ENCODE measurements around the gene CEP152. TPM values are rescaled to one million over a fixed set of nuclear protein-coding genes. Genes with fewer than 3 reads are reported as not detected.

The CEP152 gene
- total and polyA plus RNA-seq, 2 of the 13 experiments (the other 11 are each of a cell fraction or from before 2014, with no cell fraction given): 1.3 to 14.7 TPM

- TF ChIP-seq ELF1 (CRISPR knock-in tag; IDR thresholded peaks at IDR 0.05) (peak; percentile 83), ZFP36L1 (CRISPR knock-in tag; IDR thresholded peaks at IDR 0.05) (peak; percentile 52; the same call in 1 of the 2 replicates), HNRNPK (IDR thresholded peaks at IDR 0.05; ENCODE audit: low read depth, low read length, poor library complexity, severe bottlenecking) (no peak), FOSL1 (CRISPR knock-in tag; IDR thresholded peaks at IDR 0.05; ENCODE audit: borderline replicate concordance) (no peak), EP300 (IDR thresholded peaks at IDR 0.05; ENCODE audit: low read depth in 2 of 2, low read length in 2 of 2) (no peak), EP300 (CRISPR knock-in tag; IDR thresholded peaks at IDR 0.05; ENCODE audit: borderline replicate concordance) (no peak), BCL6 (CRISPR knock-in tag; IDR thresholded peaks at IDR 0.05) (no peak), HNF1A (IDR thresholded peaks at IDR 0.05; ENCODE audit: low read depth) (no peak), HNF1A (CRISPR knock-in tag; IDR thresholded peaks at IDR 0.05; ENCODE audit: borderline replicate concordance) (peak; percentile 48; the same call in 1 of the 2 replicates), HNF4G (IDR thresholded peaks at IDR 0.05; ENCODE audit: borderline replicate concordance, low read depth, low read length) (0 out of 2 replicates have a peak, but pooled peaks have one; percentile 3), HNF4G (CRISPR knock-in tag; IDR thresholded peaks at IDR 0.05; ENCODE audit: borderline replicate concordance, low read depth) (peak; percentile 16; the same call in 1 of the 2 replicates), THRA (CRISPR knock-in tag; IDR thresholded peaks at IDR 0.05; ENCODE audit: borderline replicate concordance) (no peak), ZNF652 (CRISPR knock-in tag; IDR thresholded peaks at IDR 0.05; ENCODE audit: borderline replicate concordance, low read depth) (no peak), LCORL (IDR thresholded peaks at IDR 0.05) (no peak), LCORL (CRISPR knock-in tag; IDR thresholded peaks at IDR 0.05) (0 out of 2 replicates have a peak, but pooled peaks have one; percentile 30), KDM6A (CRISPR knock-in tag; IDR thresholded peaks at IDR 0.05; ENCODE audit: low read depth) (no peak), TAF15 (IDR thresholded peaks at IDR 0.05; ENCODE audit: low read depth, low read length, poor library complexity, severe bottlenecking) (no peak), TGIF2 (CRISPR knock-in tag; IDR thresholded peaks at IDR 0.05) (peak; percentile 79; the same call in 1 of the 2 replicates)
- TF ChIP-seq, protein P1, sequence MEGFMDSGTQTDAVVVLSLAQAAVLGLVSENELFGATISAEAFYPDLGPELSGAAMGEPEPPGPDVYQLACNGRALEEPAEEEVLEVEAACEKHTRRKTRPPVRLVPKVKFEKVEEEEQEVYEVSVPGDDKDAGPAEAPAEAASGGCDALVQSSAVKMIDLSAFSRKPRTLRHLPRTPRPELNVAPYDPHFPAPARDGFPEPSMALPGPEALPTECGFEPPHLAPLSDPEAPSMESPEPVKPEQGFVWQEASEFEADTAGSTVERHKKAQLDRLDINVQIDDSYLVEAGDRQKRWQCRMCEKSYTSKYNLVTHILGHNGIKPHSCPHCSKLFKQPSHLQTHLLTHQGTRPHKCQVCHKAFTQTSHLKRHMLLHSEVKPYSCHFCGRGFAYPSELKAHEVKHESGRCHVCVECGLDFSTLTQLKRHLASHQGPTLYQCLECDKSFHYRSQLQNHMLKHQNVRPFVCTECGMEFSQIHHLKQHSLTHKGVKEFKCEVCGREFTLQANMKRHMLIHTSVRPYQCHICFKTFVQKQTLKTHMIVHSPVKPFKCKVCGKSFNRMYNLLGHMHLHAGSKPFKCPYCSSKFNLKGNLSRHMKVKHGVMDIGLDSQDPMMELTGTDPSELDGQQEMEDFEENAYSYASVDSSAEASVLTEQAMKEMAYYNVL (CRISPR knock-in tag; IDR thresholded peaks at IDR 0.05; ENCODE audit: borderline replicate concordance): no peak
- TF ChIP-seq, protein P2, sequence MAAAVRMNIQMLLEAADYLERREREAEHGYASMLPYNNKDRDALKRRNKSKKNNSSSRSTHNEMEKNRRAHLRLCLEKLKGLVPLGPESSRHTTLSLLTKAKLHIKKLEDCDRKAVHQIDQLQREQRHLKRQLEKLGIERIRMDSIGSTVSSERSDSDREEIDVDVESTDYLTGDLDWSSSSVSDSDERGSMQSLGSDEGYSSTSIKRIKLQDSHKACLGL (CRISPR knock-in tag; IDR thresholded peaks at IDR 0.05): no peak
These were observed at the start of gene CEP152 (continued) for GRCh38 chr15:48810414-48811324.
